IMR-90 (cell line): ENCODE measurements around the gene SLC2A6. TPM values are rescaled to one million over a fixed set of nuclear protein-coding genes. Genes with fewer than 3 reads are reported as not detected.

Experiments used
- ATAC-seq: fragments of 200-7000 bp; cut with Tn5 transposase; 2 replicates; pipeline ENCODE4 v1.9.1; 2020; ENCODE audit warnings: low read depth, mild to moderate bottlenecking, moderate library complexity
- BruUV-seq: library from RNA; stranded (reverse); fragments of 400-500 nt; replicated peaks from 2 replicates; lab custom pipeline; 2021; lab: Mats Ljungman, UMichigan
- CTCF ChIA-PET: fragments of 300-600 bp; formaldehyde crosslinking; extraction: SDS; loops from one replicate; lab custom pipeline; 2021; ENCODE audit warnings: antibody characterized with exemption; lab: Yijun Ruan, JAX
- POLR2A ChIA-PET: fragments of 300-600 bp; sonication (Branson Sonifier 250); formaldehyde crosslinking; loops from one replicate; lab custom pipeline; 2022; ENCODE audit warnings: antibody characterized with exemption; ENCODE audit not compliant: unreplicated experiment; lab: Charles Lee
- DNase-seq: peaks from one replicate; pipeline ENCODE4 v3.0.0; 2013
- H2AFZ ChIP-seq: replicated peaks from 2 replicates; pipeline ENCODE3; 2013; ENCODE audit warnings: low read length, mild to moderate bottlenecking; ENCODE audit not compliant: poor library complexity
- H2AK5ac ChIP-seq: 2 replicates; pipeline ENCODE4 v1.6.1; 2013; ENCODE audit warnings: low read depth, low read length, inconsistent platforms
- H2AK9ac ChIP-seq: replicated peaks from 2 replicates; pipeline ENCODE3; 2013; ENCODE audit warnings: mild to moderate bottlenecking, low read depth, low read length, moderate library complexity; ENCODE audit not compliant: poor library complexity
- H2BK120ac ChIP-seq: 2 replicates; pipeline ENCODE4 v1.6.1; 2013; ENCODE audit warnings: low read depth, low read length, inconsistent platforms
- H2BK15ac ChIP-seq: 3 replicates; pipeline ENCODE4 v1.6.1; 2013; ENCODE audit warnings: low read depth, low read length, inconsistent platforms
- H2BK20ac ChIP-seq: 2 replicates; pipeline ENCODE4 v1.6.1; 2013; ENCODE audit warnings: low read depth, mild to moderate bottlenecking, inconsistent platforms, low read length, moderate library complexity
- H2BK5ac ChIP-seq: 2 replicates; pipeline ENCODE4 v1.6.1; 2013; ENCODE audit warnings: mild to moderate bottlenecking, low read depth, low read length, inconsistent platforms; ENCODE audit not compliant: poor library complexity, severe bottlenecking
- H3K14ac ChIP-seq: replicated peaks from 2 replicates; pipeline ENCODE4 v1.6.1; 2013; ENCODE audit warnings: low read depth, low read length, inconsistent platforms
- H3K18ac ChIP-seq: 2 replicates; pipeline ENCODE4 v1.6.1; 2013; ENCODE audit warnings: low read depth, low read length, control low read depth
- H3K23ac ChIP-seq: 2 replicates; pipeline ENCODE4 v1.6.1; 2013; ENCODE audit warnings: low read depth, low read length, inconsistent platforms
- H3K27ac ChIP-seq: 2 replicates; pipeline ENCODE4 v1.5.1; 2013; ENCODE audit warnings: mild to moderate bottlenecking, control low read depth, low read length; ENCODE audit not compliant: insufficient read depth
- H3K27me3 ChIP-seq: 2 replicates; pipeline ENCODE4 v1.6.1; 2013; ENCODE audit warnings: low read length; ENCODE audit not compliant: control insufficient read depth, insufficient read depth
- H3K36me3 ChIP-seq: 2 replicates; pipeline ENCODE4 v1.6.1; 2013; ENCODE audit warnings: low read length, mixed read lengths; ENCODE audit not compliant: control insufficient read depth, insufficient read depth
- H3K4ac ChIP-seq: 2 replicates; pipeline ENCODE4 v1.6.1; 2013; ENCODE audit warnings: low read depth, low read length, inconsistent platforms
- H3K4me1 ChIP-seq: 2 replicates; pipeline ENCODE4 v1.6.1; 2013; ENCODE audit warnings: low read length, mixed read lengths; ENCODE audit not compliant: control insufficient read depth, insufficient read depth
- H3K4me2 ChIP-seq: 2 replicates; pipeline ENCODE4 v1.6.1; 2013; ENCODE audit warnings: low read depth, mild to moderate bottlenecking, control low read depth, low read length, moderate library complexity
- H3K4me3 ChIP-seq: 2 replicates; pipeline ENCODE4 v1.5.1; 2013; ENCODE audit warnings: low read depth, mild to moderate bottlenecking, control low read depth, low read length, moderate library complexity; ENCODE audit not compliant: insufficient read depth
- H3K56ac ChIP-seq: 2 replicates; pipeline ENCODE4 v1.6.1; 2013; ENCODE audit warnings: low read length, inconsistent platforms; ENCODE audit not compliant: insufficient read depth; ENCODE audit errors: extremely low read depth
- H3K79me1 ChIP-seq, 2 experiments: 2 replicates each; pipeline ENCODE4 v1.6.1; 2013; ENCODE audit warnings: low read length in 2 of 2, inconsistent platforms in 1 of 2, low read depth in 1 of 2
- H3K9ac ChIP-seq: 2 replicates; pipeline ENCODE4 v1.6.1; 2013; ENCODE audit warnings: low read depth, low read length, control low read depth
- H3K9me1 ChIP-seq: 2 replicates; pipeline ENCODE4 v1.6.1; 2013; ENCODE audit warnings: low read length, inconsistent platforms; ENCODE audit not compliant: insufficient read depth
- H3K9me3 ChIP-seq: 2 replicates; pipeline ENCODE4 v1.6.1; 2013; ENCODE audit warnings: low read length; ENCODE audit not compliant: control insufficient read depth, insufficient read depth
- H4K20me1 ChIP-seq: 2 replicates; pipeline ENCODE4 v1.6.1; 2013; ENCODE audit warnings: low read length, inconsistent platforms; ENCODE audit not compliant: insufficient read depth
- H4K5ac ChIP-seq: 2 replicates; pipeline ENCODE4 v1.6.1; 2013; ENCODE audit warnings: mild to moderate bottlenecking, low read depth, low read length, control low read depth
- H4K8ac ChIP-seq, 2 experiments: 2 replicates each; pipeline ENCODE4 v1.6.1; 2013; ENCODE audit warnings: low read depth in 2 of 2, low read length in 2 of 2, control low read depth in 1 of 2, inconsistent platforms in 1 of 2
- H4K91ac ChIP-seq: 2 replicates; pipeline ENCODE4 v1.6.1; 2013; ENCODE audit warnings: low read depth, low read length, inconsistent platforms; ENCODE audit not compliant: insufficient read depth
- BHLHE40 ChIP-seq: fragments of 150-350 bp; IDR thresholded peaks from 2 replicates; pipeline ENCODE4 v1.6.1; 2016; ENCODE audit warnings: mild to moderate bottlenecking, low read depth, low read length
- CEBPB ChIP-seq: IDR thresholded peaks from 2 replicates; pipeline ENCODE4 v1.6.1; 2012; ENCODE audit warnings: low read depth, low read length, improper control_type of control experiment
- CHD1 ChIP-seq: IDR thresholded peaks from 2 replicates; pipeline ENCODE4 v1.6.1; 2012; ENCODE audit warnings: low read depth, low read length, improper control_type of control experiment
- FOS ChIP-seq: fragments of 150-350 bp; IDR thresholded peaks from 2 replicates; pipeline ENCODE4 v1.6.1; 2016; ENCODE audit warnings: low read depth, low read length
- NFE2L2 ChIP-seq: fragments of 150-350 bp; IDR thresholded peaks from 2 replicates; pipeline ENCODE4 v1.6.1; 2016; ENCODE audit warnings: low read depth, mild to moderate bottlenecking, low read length
- RCOR1 ChIP-seq: IDR thresholded peaks from 2 replicates; pipeline ENCODE4 v1.6.1; 2012; ENCODE audit warnings: mild to moderate bottlenecking, low read length, improper control_type of control experiment; ENCODE audit not compliant: insufficient replicate concordance
- RFX5 ChIP-seq: IDR thresholded peaks from 2 replicates; pipeline ENCODE4 v1.8.0; 2012; ENCODE audit warnings: low read depth, mild to moderate bottlenecking, low read length, moderate library complexity
- SMC3 ChIP-seq: fragments of 150-350 bp; IDR thresholded peaks from 2 replicates; pipeline ENCODE4 v1.6.1; 2016; ENCODE audit warnings: low read depth, mild to moderate bottlenecking, antibody characterized with exemption, low read length, moderate library complexity
- WGBS, 2 experiments: methylation state at CpG; one replicate each; pipeline versions ENCODE4 v1.1.5 to v1.1.7; 2013; ENCODE audit warnings: missing lambda C conversion rate in 2 of 2; ENCODE audit not compliant: insufficient read length in 1 of 2; ENCODE audit errors: extremely low coverage in 2 of 2; 5-methylcytosine and 5-hydroxymethylcytosine counted together
- dilution Hi-C: fragments of 300-500 bp; cut with HindIII; formaldehyde crosslinking; loops from one replicate; pipeline ENCODE4 v1.14.3; 2018; ENCODE audit warnings: low sequenced_read_pairs; ENCODE audit not compliant: unreplicated experiment
- in situ Hi-C: fragments of 300-500 bp; cut with MboI; formaldehyde crosslinking; loops from 3 replicates; pipeline ENCODE4 v1.14.3; 2019; ENCODE audit warnings: low sequenced_read_pairs, inconsistent platforms, mixed read lengths
- intact Hi-C: fragments of 100-400 bp; cut with micrococcal nuclease; formaldehyde crosslinking; loops from 2 replicates; pipeline ENCODE4 v1.10.0; 2022
- polyA plus RNA-seq, 3 experiments: library from polyadenylated mRNA; depleted of rRNA; stranded (reverse); fragments of >200 nt; gene quantifications; 2 replicates each; pipeline ENCODE4 v1.2.3, GENCODE V29; 2012; ENCODE audit warnings: low replicate concordance in 1 of 3
- total RNA-seq: library from RNA; depleted of rRNA; stranded (reverse); fragments of >200 nt; gene quantifications from 2 replicates; pipeline ENCODE4 v1.2.3, GENCODE V29; 2012
- TF ChIP-seq, protein P1 (sequence below): conservative IDR thresholded peaks from 2 replicates; pipeline ENCODE4 v1.5.1; 2012; ENCODE audit warnings: mild to moderate bottlenecking, low read depth, low read length, improper control_type of control experiment
- TF ChIP-seq, protein P2 (sequence below): fragments of 150-350 bp; IDR thresholded peaks from 2 replicates; pipeline ENCODE4 v1.6.1; 2017; ENCODE audit warnings: mild to moderate bottlenecking, antibody characterized with exemption, low read length, low read depth

SLC2A6 gene
- total and polyA plus RNA-seq, 2 of the 4 experiments (the other 2 are of a cell fraction) = 2.9 to 8.5 TPM

DNA sequence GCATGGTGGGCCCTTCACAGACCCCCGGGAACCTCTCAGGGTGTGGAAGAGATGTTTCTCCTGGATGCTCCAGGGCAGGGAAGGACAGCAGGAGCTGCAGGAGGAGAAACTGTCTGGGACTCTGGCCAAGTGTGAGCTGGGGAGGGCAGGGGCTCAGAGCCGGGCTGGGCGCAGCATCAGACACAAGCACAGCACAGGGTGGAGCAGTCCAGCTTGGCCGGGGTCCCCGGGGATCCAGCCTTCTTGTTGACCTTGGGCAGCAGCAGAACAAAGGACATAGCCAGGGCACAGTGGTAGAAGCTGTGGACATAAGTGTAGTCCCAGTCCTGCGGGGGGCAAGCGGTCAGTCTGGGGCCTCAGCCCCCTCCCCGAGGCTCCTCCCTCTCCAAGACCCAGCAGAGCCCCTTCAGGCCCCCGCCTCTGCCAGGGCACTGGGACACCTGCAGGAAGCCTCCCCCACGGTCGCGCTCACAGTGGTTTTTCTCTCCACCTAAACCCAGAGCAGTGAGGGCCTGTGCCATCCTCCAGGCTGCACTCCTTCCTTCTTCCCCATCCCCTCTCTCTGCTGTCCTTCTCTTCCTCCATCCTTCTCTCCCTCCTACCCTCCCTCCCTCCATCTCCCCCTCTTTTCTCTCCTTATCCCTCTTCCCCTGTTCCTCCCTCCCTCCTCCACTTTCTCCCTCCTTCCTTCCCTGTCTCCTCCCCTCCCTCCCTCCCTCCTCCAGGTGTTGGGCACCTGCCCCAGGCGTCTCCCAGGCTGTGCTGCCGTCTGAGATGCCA is 35.8 kb upstream of the SLC2A6 start:
- H3K4me3 ChIP-seq = no peak overlapping the region
- no peak overlapping the region for H2BK20ac ChIP-seq
- H3K9ac ChIP-seq = no peak overlapping the region
- H3K4me1 ChIP-seq = peaks cover under 1% of the 10 kb centered on the region; the same call in 1 of the 2 replicates
- no peak overlapping the region for H2BK15ac ChIP-seq
- H2AK9ac ChIP-seq = no peak overlapping the region
- H3K18ac ChIP-seq = no peak overlapping the region
- no peak overlapping the region for H4K8ac ChIP-seq
- H3K4ac ChIP-seq = no peak overlapping the region
- H3K79me1 ChIP-seq = no peaks in the 10 kb centered on the region
- no peak overlapping the region for H4K91ac ChIP-seq
- no peak overlapping the region for H3K14ac ChIP-seq
- H4K20me1 ChIP-seq = peaks cover 3% of the 10 kb centered on the region; the same call in 1 of the 2 replicates
- ATAC-seq = peak; percentile 21; the same call in 1 of the 2 replicates
- POLR2A ChIA-PET = no interaction called here
- H3K4me2 ChIP-seq = no peak overlapping the region
- H3K9me3 ChIP-seq = no peaks in the 10 kb centered on the region
- no peak overlapping the region for H3K27ac ChIP-seq
- H3K36me3 ChIP-seq = no peaks in the 10 kb centered on the region
- no peak overlapping the region for H2BK5ac ChIP-seq
- H2AK5ac ChIP-seq = no peak overlapping the region
- no peak for DNase-seq
- no peak overlapping the region for H3K56ac ChIP-seq
- 36% methylated on average over 6 of the region's 14 CpGs; no CpG with 5 or more reads in 1 of the 2 experiments for WGBS, 2 experiments
- H2AFZ ChIP-seq = no peak overlapping the region
- dilution Hi-C loops = no loop called here
- CTCF ChIA-PET = no interaction called here
- no peak overlapping the region for H2BK120ac ChIP-seq
- H3K27me3 ChIP-seq = peaks cover 48% of the 10 kb centered on the region
- H3K9me1 ChIP-seq = peaks cover 6% of the 10 kb centered on the region; the same call in 1 of the 2 replicates
- H3K23ac ChIP-seq = no peak overlapping the region
- no TSS peak for BruUV-seq
- intact Hi-C loops = no loop called here
- H4K5ac ChIP-seq = no peak overlapping the region
- in situ Hi-C loops = no loop called here
- TF ChIP-seq NFE2L2 (no peak), BHLHE40 (no peak), CHD1 (no peak), RFX5 (no peak), FOS (no peak), CEBPB (no peak), SMC3 (no peak), RCOR1 (no peak)
- TF ChIP-seq, protein P1, sequence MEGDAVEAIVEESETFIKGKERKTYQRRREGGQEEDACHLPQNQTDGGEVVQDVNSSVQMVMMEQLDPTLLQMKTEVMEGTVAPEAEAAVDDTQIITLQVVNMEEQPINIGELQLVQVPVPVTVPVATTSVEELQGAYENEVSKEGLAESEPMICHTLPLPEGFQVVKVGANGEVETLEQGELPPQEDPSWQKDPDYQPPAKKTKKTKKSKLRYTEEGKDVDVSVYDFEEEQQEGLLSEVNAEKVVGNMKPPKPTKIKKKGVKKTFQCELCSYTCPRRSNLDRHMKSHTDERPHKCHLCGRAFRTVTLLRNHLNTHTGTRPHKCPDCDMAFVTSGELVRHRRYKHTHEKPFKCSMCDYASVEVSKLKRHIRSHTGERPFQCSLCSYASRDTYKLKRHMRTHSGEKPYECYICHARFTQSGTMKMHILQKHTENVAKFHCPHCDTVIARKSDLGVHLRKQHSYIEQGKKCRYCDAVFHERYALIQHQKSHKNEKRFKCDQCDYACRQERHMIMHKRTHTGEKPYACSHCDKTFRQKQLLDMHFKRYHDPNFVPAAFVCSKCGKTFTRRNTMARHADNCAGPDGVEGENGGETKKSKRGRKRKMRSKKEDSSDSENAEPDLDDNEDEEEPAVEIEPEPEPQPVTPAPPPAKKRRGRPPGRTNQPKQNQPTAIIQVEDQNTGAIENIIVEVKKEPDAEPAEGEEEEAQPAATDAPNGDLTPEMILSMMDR = no peak
- TF ChIP-seq, protein P2, sequence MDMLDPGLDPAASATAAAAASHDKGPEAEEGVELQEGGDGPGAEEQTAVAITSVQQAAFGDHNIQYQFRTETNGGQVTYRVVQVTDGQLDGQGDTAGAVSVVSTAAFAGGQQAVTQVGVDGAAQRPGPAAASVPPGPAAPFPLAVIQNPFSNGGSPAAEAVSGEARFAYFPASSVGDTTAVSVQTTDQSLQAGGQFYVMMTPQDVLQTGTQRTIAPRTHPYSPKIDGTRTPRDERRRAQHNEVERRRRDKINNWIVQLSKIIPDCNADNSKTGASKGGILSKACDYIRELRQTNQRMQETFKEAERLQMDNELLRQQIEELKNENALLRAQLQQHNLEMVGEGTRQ = no peak
